Omental fat pad (tissue), 4 donors: ENCODE measurements around the gene MPST. TPM values are rescaled to one million over a fixed set of nuclear protein-coding genes. Genes with fewer than 3 reads are reported as not detected.
A peak's percentile ranks its signal among the peaks of the same experiment; 100 is the strongest.

Source experiments
- ATAC-seq: fragments of 150-250 bp; one replicate; pipeline ENCODE4 v1.9.1; 2016; ENCODE audit warnings: mild to moderate bottlenecking, moderate library complexity; ENCODE audit not compliant: low FRiP score
- DNase-seq: peaks from one replicate; pipeline ENCODE4 v3.0.0-alpha.2; 2019; ENCODE audit warnings: low spot score
- small RNA-seq: library from RNA; depleted of rRNA; stranded (forward); fragments of <200 nt; gene quantifications from one replicate; pipeline ENCODE3, GENCODE V24; 2016
- total RNA-seq, 4 donors: library from RNA; depleted of rRNA; stranded (reverse); fragments of >200 nt; gene quantifications; one replicate each; pipeline ENCODE4 v1.1.0, GENCODE V29; 2016
- TF ChIP-seq, protein P1 (sequence below), 3 donors: fragments of 450-650 bp; IDR thresholded peaks; one replicate each; pipeline ENCODE4 v1.5.1; 2016 to 2017; ENCODE audit warnings: antibody characterized with exemption in 3 of 3, mild to moderate bottlenecking in 3 of 3, moderate library complexity in 2 of 3

Gene MPST
- total RNA-seq, 4 donors from 2014 or later: 73.9 to 193 (median 145) TPM

DNA sequence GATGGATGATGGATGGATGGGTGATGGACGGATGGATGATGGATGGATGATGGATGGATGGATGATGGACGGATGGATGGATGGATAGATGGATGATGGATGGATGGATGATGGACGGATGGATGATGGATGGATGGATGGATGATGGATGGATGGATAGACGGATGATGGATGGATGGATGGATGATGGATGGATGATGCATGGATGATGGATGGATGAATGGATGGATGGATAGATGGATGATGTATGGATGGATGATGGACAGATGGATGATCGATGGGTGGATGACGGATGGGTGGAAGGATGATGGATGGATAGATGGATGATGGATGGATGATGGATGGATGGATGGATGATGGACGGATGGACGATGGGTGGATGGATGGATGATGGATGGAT, 53.1 kb downstream of the MPST start:
- DNase-seq (no peak), ATAC-seq (no peak)
- TF ChIP-seq, protein P1, sequence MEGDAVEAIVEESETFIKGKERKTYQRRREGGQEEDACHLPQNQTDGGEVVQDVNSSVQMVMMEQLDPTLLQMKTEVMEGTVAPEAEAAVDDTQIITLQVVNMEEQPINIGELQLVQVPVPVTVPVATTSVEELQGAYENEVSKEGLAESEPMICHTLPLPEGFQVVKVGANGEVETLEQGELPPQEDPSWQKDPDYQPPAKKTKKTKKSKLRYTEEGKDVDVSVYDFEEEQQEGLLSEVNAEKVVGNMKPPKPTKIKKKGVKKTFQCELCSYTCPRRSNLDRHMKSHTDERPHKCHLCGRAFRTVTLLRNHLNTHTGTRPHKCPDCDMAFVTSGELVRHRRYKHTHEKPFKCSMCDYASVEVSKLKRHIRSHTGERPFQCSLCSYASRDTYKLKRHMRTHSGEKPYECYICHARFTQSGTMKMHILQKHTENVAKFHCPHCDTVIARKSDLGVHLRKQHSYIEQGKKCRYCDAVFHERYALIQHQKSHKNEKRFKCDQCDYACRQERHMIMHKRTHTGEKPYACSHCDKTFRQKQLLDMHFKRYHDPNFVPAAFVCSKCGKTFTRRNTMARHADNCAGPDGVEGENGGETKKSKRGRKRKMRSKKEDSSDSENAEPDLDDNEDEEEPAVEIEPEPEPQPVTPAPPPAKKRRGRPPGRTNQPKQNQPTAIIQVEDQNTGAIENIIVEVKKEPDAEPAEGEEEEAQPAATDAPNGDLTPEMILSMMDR (IDR thresholded peaks at IDR 0.05): no peak

DNA sequence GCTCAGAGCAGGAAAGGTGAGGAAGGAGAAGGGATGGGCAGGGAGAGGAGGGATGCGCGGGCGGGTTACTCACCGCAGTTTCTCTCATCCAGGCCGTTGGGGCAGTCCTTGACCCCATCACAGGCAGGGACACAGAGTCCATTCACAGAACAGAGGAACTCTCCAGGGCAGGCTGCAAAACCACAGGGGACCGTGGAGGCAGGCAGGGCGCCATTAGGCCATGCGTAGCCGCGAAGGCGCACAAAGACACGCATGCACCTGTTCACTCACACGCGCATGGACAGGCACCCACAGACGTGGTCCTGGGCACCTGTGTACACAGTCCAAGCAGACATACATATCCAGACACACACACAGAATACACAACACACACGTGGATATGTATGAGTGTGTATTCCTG, 55.0 kb downstream of the MPST start:
- DNase-seq (no peak), ATAC-seq (no peak)
- TF ChIP-seq, protein P1 (IDR thresholded peaks at IDR 0.05): no peak

DNA sequence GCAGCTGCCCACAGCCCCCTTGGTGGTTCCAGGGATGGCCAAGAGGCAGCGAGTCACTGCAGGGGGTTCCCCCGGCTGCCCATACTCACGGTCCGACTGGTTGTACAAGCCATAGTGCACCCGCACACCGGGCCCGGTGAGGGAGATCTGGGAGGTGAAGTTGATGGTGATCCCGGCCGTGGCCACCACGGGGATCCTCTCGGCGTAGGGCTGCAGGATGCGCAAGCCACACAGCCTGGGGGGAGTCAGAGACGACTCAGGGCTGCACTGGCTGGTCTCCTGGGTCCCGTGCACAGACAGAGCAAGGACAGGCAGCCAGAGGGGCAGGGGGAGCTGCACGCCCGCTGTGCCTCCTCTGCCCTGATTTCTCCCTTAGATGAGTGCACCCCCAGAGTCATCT, 55.5 kb downstream of the MPST start:
- no peak for DNase-seq
- TF ChIP-seq, protein P1 (IDR thresholded peaks at IDR 0.05): no peak
- ATAC-seq: no peak

DNA sequence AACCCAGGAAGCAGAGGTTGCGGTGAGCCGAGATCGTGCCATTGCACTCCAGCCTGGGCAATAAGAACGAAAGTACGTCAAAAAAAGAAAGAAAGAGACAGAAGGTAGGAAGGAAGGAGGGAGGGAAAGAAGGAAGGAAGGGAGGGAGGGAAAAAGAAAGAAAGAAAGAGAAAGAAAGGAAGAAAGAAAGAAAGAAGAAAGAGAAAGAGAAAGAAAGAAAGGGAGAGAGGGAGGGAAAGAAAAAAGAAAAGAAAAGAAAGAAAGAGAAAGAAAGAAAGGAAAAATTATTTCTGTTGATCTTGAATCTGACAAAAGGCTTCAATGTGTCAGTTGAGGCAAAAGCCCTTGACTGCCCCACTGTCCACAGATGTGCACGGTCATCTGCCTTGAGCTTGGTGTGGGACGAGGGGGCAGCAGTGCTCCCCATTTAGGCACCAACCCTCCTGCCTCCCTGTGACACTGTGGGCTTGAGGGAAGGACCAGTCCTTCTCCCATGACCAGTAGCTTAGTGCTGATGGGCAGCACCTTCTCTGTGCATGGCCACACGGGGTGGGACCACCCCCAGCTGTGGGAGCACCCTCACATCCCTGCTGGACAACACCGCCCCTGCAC, 56.4 kb downstream of the MPST start:
- TF ChIP-seq, protein P1 (IDR thresholded peaks at IDR 0.05): no peak
- no peak for ATAC-seq
- DNase-seq: no peak

DNA sequence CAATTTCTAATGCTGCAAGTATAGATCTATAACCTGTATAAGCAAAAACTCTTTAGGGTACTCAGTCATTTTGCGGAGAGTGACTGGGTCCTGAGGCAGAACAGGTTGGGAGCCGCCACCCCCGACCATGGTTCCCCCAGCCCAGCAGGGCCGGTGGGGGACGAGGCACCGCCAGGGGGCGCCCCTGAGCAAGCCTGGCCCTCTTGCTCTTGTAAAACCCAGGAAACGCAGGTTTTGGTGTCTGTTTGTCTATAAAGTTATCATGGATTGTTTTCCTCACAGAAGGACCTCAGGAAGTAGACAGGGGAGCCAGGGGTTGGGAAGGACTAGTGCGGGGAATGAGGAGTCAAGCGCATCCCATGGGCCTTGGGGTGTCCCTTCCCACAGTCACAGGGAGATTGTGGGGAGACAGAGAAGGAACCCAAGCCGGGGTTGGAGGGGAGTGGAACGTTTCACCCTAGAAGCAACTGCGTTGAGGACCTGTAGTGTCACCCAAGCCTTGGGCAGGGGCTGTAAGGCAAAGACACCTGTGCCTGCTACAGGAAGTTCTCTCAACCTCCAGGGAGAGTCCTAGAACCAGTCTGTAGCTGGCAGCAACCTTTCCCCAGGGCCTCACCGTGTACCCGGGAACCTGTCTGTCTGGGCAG, 58.4 kb downstream of the MPST start:
- TF ChIP-seq, protein P1 (IDR thresholded peaks at IDR 0.05): peak in 1 of 3 donors; percentile 56
- DNase-seq (peak; percentile 54), ATAC-seq (no peak)

DNA sequence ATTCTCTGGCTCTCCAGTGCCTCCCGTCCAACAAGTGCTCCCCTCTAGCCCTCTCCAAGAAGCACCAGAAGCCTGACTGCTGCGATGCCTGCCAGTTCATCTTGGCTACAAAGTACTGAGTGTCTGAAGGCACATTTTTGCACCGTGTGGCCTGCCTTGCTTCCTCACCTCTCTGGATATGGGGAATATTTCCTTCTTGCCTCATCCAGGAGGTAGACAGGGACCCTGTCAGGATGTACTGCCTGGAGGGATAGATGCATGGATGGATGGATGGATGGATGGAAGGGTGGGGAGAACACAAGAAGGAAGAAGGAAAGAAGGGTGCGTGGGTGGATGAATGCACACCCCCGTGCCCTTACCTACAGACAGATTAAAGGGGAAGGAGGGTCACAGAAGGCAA, 59.6 kb downstream of the MPST start:
- no peak for ATAC-seq
- TF ChIP-seq, protein P1 (IDR thresholded peaks at IDR 0.05): no peak
- DNase-seq: no peak

Small RNAs within 50 kb of the gene (small RNA-seq; reads per million reads assigned to genes)
- gene RF00019: not detected

Other genes starting within 250 kb of the MPST start
- 10 to 100 TPM in 2 of 4 donors, 1 to 10 TPM in 2; 4.4 to 15.8 (median 10.8) TPM for gene IFT27, start 243.6 kb upstream of the MPST start, total RNA-seq
- not detected for gene PVALB, start 202.7 kb upstream of the MPST start, total RNA-seq
- gene NCF4, start 158.7 kb upstream of the MPST start, total RNA-seq: 10 to 100 TPM; 31.6 to 78.8 (median 41.6) TPM
- 10 to 100 TPM in 2 of 4 donors, 1 to 10 TPM in 2; 5.7 to 28.4 (median 17.0) TPM for gene CSF2RB, start 106.1 kb upstream of the MPST start, total RNA-seq
- gene TST, start 295 bp upstream of the MPST start, total RNA-seq: 100 to 1,000 TPM in 1 of 4 donors, 10 to 100 TPM in 3; 45.4 to 141 (median 78.0) TPM
- gene KCTD17, start 32.0 kb downstream of the MPST start, total RNA-seq: 10 to 100 TPM in 1 of 4 donors, 1 to 10 TPM in 3; 6.2 to 17.3 (median 8.3) TPM
- gene TMPRSS6, start 90.0 kb downstream of the MPST start, total RNA-seq: not detected
- 1 to 10 TPM in 3 of 4 donors, under 1 TPM in 1; 0.95 to 4.4 (median 1.5) TPM for gene IL2RB, start 130.2 kb downstream of the MPST start, total RNA-seq
- 1 to 10 TPM; 1.0 to 2.8 (median 1.4) TPM for gene C1QTNF6, start 168.5 kb downstream of the MPST start, total RNA-seq
- gene SSTR3, start 192.7 kb downstream of the MPST start, total RNA-seq: under 1 TPM in 2 of 4 donors, not detected in 2; 0.12 to 0.28 TPM
- gene RAC2, start 224.5 kb downstream of the MPST start, total RNA-seq: 10 to 100 TPM; 11.0 to 51.6 (median 20.0) TPM